Measurements from ENCODE around the gene TAOK3.

Gene TAOK3

GRCh38 chr12:118126119-118126757 lies 246.5 kb downstream of the TAOK3 start:
- DNase-seq = no peak

- DNase-seq = no peak
Observed at GRCh38 chr12:118125743-118126118, 247.0 kb downstream of the TAOK3 start.

GRCh38 chr12:118124333-118124874 lies 248.3 kb downstream of the TAOK3 start:
- DNase-seq = no peak

- no peak for DNase-seq
Observed at GRCh38 chr12:118122264-118122663, 250.4 kb downstream of the TAOK3 start.

GRCh38 chr12:118120579-118121363 lies 251.9 kb downstream of the TAOK3 start:
- peak; percentile 75 for DNase-seq

- no peak for DNase-seq
Observed at GRCh38 chr12:118119449-118119879, 253.2 kb downstream of the TAOK3 start.

GRCh38 chr12:118109088-118109487 lies 263.6 kb downstream of the TAOK3 start:
- no peak for DNase-seq

- DNase-seq = no peak
Observed at GRCh38 chr12:118107694-118108093, 265.0 kb downstream of the TAOK3 start.

GRCh38 chr12:118107011-118107410 lies 265.7 kb downstream of the TAOK3 start:
- DNase-seq = no peak

GRCh38 chr12:118103601-118104382 lies 268.9 kb downstream of the TAOK3 start, which contains the start of gene VSIG10:
Gene VSIG10, minus strand, starts transcription at chr12:118104011. Its CDS starts 340 bp downstream, at chr12:118103671.
- peak; percentile 9 for DNase-seq

GRCh38 chr12:118103201-118103600 lies 269.5 kb downstream of the TAOK3 start:
- DNase-seq = no peak

GRCh38 chr12:118102609-118103008 lies 270.1 kb downstream of the TAOK3 start:
- DNase-seq = no peak

GRCh38 chr12:118102070-118102469 lies 270.6 kb downstream of the TAOK3 start:
- DNase-seq = no peak

- no peak for DNase-seq
Observed at GRCh38 chr12:118101051-118101450, 271.7 kb downstream of the TAOK3 start.

All from hematopoietic multipotent progenitor cell treated with erythropoietin and hydrocortisone succinate and interleukin-3 and kit ligand, for 8 days (in vitro differentiated cells).